ENCODE data around the gene CDH4.

The CDH4 gene

GRCh38 chr20:61454053-61454452 lies 202.0 kb downstream of the CDH4 start:
- H3K27me3 ChIP-seq (ENCODE audit: control insufficient read depth, insufficient read depth, low read length): peaks cover 4% of the 10 kb centered on the region
- peaks cover 3% of the 10 kb centered on the region for H3K4me1 ChIP-seq (ENCODE audit: control insufficient read depth, insufficient read depth, low read length)
- no peaks in the 10 kb centered on the region for H3K9me3 ChIP-seq (ENCODE audit: control insufficient read depth, insufficient read depth, low read length)
- H3K4me3 ChIP-seq (ENCODE audit: low read depth, low read length): no peak overlapping the region
- no peak overlapping the region for H3K9ac ChIP-seq (ENCODE audit: low read depth, low read length)
- H3K36me3 ChIP-seq (ENCODE audit: control insufficient read depth, insufficient read depth, low read length): no peaks in the 10 kb centered on the region

GRCh38 chr20:61455508-61456215 lies 203.6 kb downstream of the CDH4 start:
- Histone ChIP-seq H3K36me3 (ENCODE audit: control insufficient read depth, insufficient read depth, low read length) (no peaks in the 10 kb centered on the region), H3K9ac (ENCODE audit: low read depth, low read length) (no peak overlapping the region), H3K27me3 (ENCODE audit: control insufficient read depth, insufficient read depth, low read length) (peaks cover 4% of the 10 kb centered on the region), H3K9me3 (ENCODE audit: control insufficient read depth, insufficient read depth, low read length) (no peaks in the 10 kb centered on the region), H3K4me3 (ENCODE audit: low read depth, low read length) (no peak overlapping the region), H3K4me1 (ENCODE audit: control insufficient read depth, insufficient read depth, low read length) (no peaks in the 10 kb centered on the region)

- Histone ChIP-seq H3K9ac (ENCODE audit: low read depth, low read length) (no peak overlapping the region), H3K9me3 (ENCODE audit: control insufficient read depth, insufficient read depth, low read length) (no peaks in the 10 kb centered on the region), H3K36me3 (ENCODE audit: control insufficient read depth, insufficient read depth, low read length) (no peaks in the 10 kb centered on the region), H3K27me3 (ENCODE audit: control insufficient read depth, insufficient read depth, low read length) (peaks cover 4% of the 10 kb centered on the region), H3K4me3 (ENCODE audit: low read depth, low read length) (no peak overlapping the region), H3K4me1 (ENCODE audit: control insufficient read depth, insufficient read depth, low read length) (no peaks in the 10 kb centered on the region)
Measured at GRCh38 chr20:61457725-61458124, 205.7 kb downstream of the CDH4 start.

- Histone ChIP-seq H3K9ac (ENCODE audit: low read depth, low read length) (no peak overlapping the region), H3K9me3 (ENCODE audit: control insufficient read depth, insufficient read depth, low read length) (no peaks in the 10 kb centered on the region), H3K4me3 (ENCODE audit: low read depth, low read length) (no peak overlapping the region), H3K27me3 (ENCODE audit: control insufficient read depth, insufficient read depth, low read length) (peaks cover 4% of the 10 kb centered on the region), H3K36me3 (ENCODE audit: control insufficient read depth, insufficient read depth, low read length) (no peaks in the 10 kb centered on the region), H3K4me1 (ENCODE audit: control insufficient read depth, insufficient read depth, low read length) (no peaks in the 10 kb centered on the region)
Measured at GRCh38 chr20:61458146-61458746, 206.2 kb downstream of the CDH4 start.

- H3K27me3 ChIP-seq (ENCODE audit: control insufficient read depth, insufficient read depth, low read length): peaks cover 8% of the 10 kb centered on the region
Measured at GRCh38 chr20:61459266-61459665, 207.2 kb downstream of the CDH4 start.

GRCh38 chr20:61459705-61460104 lies 207.6 kb downstream of the CDH4 start:
- no peaks in the 10 kb centered on the region for H3K4me1 ChIP-seq (ENCODE audit: control insufficient read depth, insufficient read depth, low read length)
- H3K27me3 ChIP-seq (ENCODE audit: control insufficient read depth, insufficient read depth, low read length): peaks cover 8% of the 10 kb centered on the region
- no peaks in the 10 kb centered on the region for H3K36me3 ChIP-seq (ENCODE audit: control insufficient read depth, insufficient read depth, low read length)
- H3K4me3 ChIP-seq (ENCODE audit: low read depth, low read length): no peak overlapping the region
- H3K9ac ChIP-seq (ENCODE audit: low read depth, low read length): no peak overlapping the region
- no peaks in the 10 kb centered on the region for H3K9me3 ChIP-seq (ENCODE audit: control insufficient read depth, insufficient read depth, low read length)

More at GRCh38 chr20:61459266-61459665, 207.2 kb downstream of the CDH4 start:
- no peaks in the 10 kb centered on the region for H3K9me3 ChIP-seq (ENCODE audit: control insufficient read depth, insufficient read depth, low read length)
- H3K4me1 ChIP-seq (ENCODE audit: control insufficient read depth, insufficient read depth, low read length): no peaks in the 10 kb centered on the region
- no peak overlapping the region for H3K9ac ChIP-seq (ENCODE audit: low read depth, low read length)
- no peaks in the 10 kb centered on the region for H3K36me3 ChIP-seq (ENCODE audit: control insufficient read depth, insufficient read depth, low read length)
- no peak overlapping the region for H3K4me3 ChIP-seq (ENCODE audit: low read depth, low read length)

- no peaks in the 10 kb centered on the region for H3K9me3 ChIP-seq (ENCODE audit: control insufficient read depth, insufficient read depth, low read length)
- no peaks in the 10 kb centered on the region for H3K36me3 ChIP-seq (ENCODE audit: control insufficient read depth, insufficient read depth, low read length)
- H3K4me1 ChIP-seq (ENCODE audit: control insufficient read depth, insufficient read depth, low read length): no peaks in the 10 kb centered on the region
- H3K9ac ChIP-seq (ENCODE audit: low read depth, low read length): no peak overlapping the region
- H3K27me3 ChIP-seq (ENCODE audit: control insufficient read depth, insufficient read depth, low read length): peaks cover 8% of the 10 kb centered on the region
- H3K4me3 ChIP-seq (ENCODE audit: low read depth, low read length): no peak overlapping the region
Measured at GRCh38 chr20:61460261-61461052, 208.4 kb downstream of the CDH4 start.

GRCh38 chr20:61461461-61461860 lies 209.4 kb downstream of the CDH4 start:
- Histone ChIP-seq H3K9me3 (ENCODE audit: control insufficient read depth, insufficient read depth, low read length) (no peaks in the 10 kb centered on the region), H3K27me3 (ENCODE audit: control insufficient read depth, insufficient read depth, low read length) (peaks cover 4% of the 10 kb centered on the region), H3K4me1 (ENCODE audit: control insufficient read depth, insufficient read depth, low read length) (no peaks in the 10 kb centered on the region), H3K36me3 (ENCODE audit: control insufficient read depth, insufficient read depth, low read length) (no peaks in the 10 kb centered on the region), H3K9ac (ENCODE audit: low read depth, low read length) (no peak overlapping the region), H3K4me3 (ENCODE audit: low read depth, low read length) (no peak overlapping the region)

- no peak overlapping the region for H3K9ac ChIP-seq (ENCODE audit: low read depth, low read length)
Measured at GRCh38 chr20:61464307-61465303, 212.5 kb downstream of the CDH4 start.

GRCh38 chr20:61475729-61476128 lies 223.7 kb downstream of the CDH4 start:
- Histone ChIP-seq H3K27me3 (ENCODE audit: control insufficient read depth, insufficient read depth, low read length) (peaks cover 4% of the 10 kb centered on the region), H3K9me3 (ENCODE audit: control insufficient read depth, insufficient read depth, low read length) (no peaks in the 10 kb centered on the region), H3K9ac (ENCODE audit: low read depth, low read length) (no peak overlapping the region), H3K4me3 (ENCODE audit: low read depth, low read length) (no peak overlapping the region), H3K36me3 (ENCODE audit: control insufficient read depth, insufficient read depth, low read length) (no peaks in the 10 kb centered on the region), H3K4me1 (ENCODE audit: control insufficient read depth, insufficient read depth, low read length) (no peaks in the 10 kb centered on the region)

More at GRCh38 chr20:61464307-61465303, 212.5 kb downstream of the CDH4 start:
- Histone ChIP-seq H3K36me3 (ENCODE audit: control insufficient read depth, insufficient read depth, low read length) (no peaks in the 10 kb centered on the region), H3K4me3 (ENCODE audit: low read depth, low read length) (no peak overlapping the region), H3K9me3 (ENCODE audit: control insufficient read depth, insufficient read depth, low read length) (no peaks in the 10 kb centered on the region), H3K27me3 (ENCODE audit: control insufficient read depth, insufficient read depth, low read length) (peaks cover 4% of the 10 kb centered on the region), H3K4me1 (ENCODE audit: control insufficient read depth, insufficient read depth, low read length) (no peaks in the 10 kb centered on the region)

GRCh38 chr20:61476956-61477355 lies 224.9 kb downstream of the CDH4 start:
- no peak overlapping the region for H3K4me3 ChIP-seq (ENCODE audit: low read depth, low read length)
- H3K4me1 ChIP-seq (ENCODE audit: control insufficient read depth, insufficient read depth, low read length): no peaks in the 10 kb centered on the region
- H3K36me3 ChIP-seq (ENCODE audit: control insufficient read depth, insufficient read depth, low read length): no peaks in the 10 kb centered on the region
- H3K27me3 ChIP-seq (ENCODE audit: control insufficient read depth, insufficient read depth, low read length): peaks cover 4% of the 10 kb centered on the region
- no peak overlapping the region for H3K9ac ChIP-seq (ENCODE audit: low read depth, low read length)
- H3K9me3 ChIP-seq (ENCODE audit: control insufficient read depth, insufficient read depth, low read length): no peaks in the 10 kb centered on the region
